ENCODE measurements around the gene EYS.

EYS gene

DNA sequence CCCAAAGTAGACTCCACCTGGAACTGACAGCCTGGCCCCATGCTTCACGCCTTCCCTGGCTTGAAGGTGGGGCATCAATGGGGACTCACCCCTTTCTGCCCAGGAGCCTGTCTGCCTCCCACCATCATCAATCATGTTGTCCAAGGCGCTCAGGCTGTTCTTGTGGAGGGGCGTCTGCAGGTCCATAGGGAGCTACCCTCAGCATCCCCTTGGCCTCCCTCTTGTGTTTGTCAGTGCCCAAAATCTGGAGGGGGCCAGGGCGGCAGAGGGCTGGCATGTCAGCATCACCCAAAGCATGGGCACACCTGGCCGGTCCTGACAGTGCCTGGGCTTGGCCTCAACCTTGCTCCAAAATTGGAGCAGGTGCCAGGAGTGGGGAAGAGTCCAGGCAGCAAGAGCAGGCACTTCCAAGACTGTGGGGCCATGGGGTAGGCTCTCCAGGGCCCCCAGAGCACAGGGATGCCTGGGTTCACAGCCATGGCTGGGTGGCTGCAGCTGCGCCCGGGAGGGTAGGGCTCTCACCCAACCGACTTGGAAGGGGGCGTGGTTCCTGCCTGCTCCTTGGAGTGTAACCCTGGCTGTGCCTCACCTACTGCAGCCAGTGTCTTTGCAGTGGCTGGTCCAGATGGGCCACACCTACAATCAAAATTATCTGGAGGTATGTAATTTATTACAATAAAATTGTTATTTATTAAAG is 903.4 kb downstream of the EYS start:
- no peaks in the 10 kb centered on the region for H3K36me3 Mint-ChIP-seq (ENCODE audit: low read depth)
- H3K27me3 Mint-ChIP-seq (ENCODE audit: low read depth, poor library complexity) = no peaks in the 10 kb centered on the region
- TF ChIP-seq, protein P1, sequence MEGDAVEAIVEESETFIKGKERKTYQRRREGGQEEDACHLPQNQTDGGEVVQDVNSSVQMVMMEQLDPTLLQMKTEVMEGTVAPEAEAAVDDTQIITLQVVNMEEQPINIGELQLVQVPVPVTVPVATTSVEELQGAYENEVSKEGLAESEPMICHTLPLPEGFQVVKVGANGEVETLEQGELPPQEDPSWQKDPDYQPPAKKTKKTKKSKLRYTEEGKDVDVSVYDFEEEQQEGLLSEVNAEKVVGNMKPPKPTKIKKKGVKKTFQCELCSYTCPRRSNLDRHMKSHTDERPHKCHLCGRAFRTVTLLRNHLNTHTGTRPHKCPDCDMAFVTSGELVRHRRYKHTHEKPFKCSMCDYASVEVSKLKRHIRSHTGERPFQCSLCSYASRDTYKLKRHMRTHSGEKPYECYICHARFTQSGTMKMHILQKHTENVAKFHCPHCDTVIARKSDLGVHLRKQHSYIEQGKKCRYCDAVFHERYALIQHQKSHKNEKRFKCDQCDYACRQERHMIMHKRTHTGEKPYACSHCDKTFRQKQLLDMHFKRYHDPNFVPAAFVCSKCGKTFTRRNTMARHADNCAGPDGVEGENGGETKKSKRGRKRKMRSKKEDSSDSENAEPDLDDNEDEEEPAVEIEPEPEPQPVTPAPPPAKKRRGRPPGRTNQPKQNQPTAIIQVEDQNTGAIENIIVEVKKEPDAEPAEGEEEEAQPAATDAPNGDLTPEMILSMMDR (IDR thresholded peaks at IDR 0.05) = no peak
- H3K4me3 Mint-ChIP-seq = no peak overlapping the region
- H3K27ac Mint-ChIP-seq = no peak overlapping the region
- DNase-seq = no peak
- no peaks in the 10 kb centered on the region for H3K9me3 Mint-ChIP-seq
- H3K4me1 Mint-ChIP-seq = no peaks in the 10 kb centered on the region

DNA sequence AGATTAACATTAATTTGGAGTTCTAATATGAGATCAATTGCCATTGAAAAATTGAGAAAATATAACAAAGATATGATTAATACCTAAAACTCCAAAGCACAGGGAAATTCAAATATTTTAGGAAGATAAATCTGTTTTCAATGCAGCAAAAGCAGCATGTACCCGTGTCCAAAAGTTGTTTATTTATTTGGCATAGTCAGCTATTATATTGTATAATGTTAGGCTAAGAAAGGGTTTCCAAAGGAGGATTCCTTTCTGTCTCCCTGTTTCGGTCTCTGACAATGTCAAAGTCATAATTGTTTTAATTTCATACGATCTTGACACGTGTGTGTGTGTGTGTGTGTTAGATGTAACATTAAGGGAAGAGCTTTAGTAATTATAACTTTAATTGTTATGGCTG is 914.5 kb downstream of the EYS start:
- TF ChIP-seq, protein P1 (IDR thresholded peaks at IDR 0.05) = no peak
- H3K27ac Mint-ChIP-seq = no peak overlapping the region

DNA sequence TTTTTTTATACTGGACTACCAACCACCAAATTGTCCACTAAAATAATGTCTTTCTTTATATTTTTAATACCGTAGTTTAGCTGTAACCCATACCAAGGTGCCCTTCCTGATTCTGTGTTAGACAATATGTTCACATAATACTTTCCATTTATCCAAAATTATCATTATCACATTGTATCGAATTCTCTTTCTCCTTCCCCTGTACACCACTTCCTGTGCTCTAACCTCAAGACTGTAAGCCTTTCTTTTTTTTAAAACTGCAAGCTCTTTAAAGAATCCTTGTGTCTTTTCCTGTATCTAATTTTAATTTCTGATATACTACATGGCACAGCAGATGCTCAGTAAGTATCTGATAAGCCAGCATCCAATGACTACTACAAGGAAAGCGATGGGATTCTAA is 917.5 kb downstream of the EYS start:
- Mint-ChIP-seq H3K4me3 (no peak overlapping the region), H3K27me3 (ENCODE audit: low read depth, poor library complexity) (no peaks in the 10 kb centered on the region), H3K9me3 (no peaks in the 10 kb centered on the region), H3K27ac (no peak overlapping the region), H3K36me3 (ENCODE audit: low read depth) (no peaks in the 10 kb centered on the region), H3K4me1 (no peaks in the 10 kb centered on the region)
- TF ChIP-seq, protein P1 (IDR thresholded peaks at IDR 0.05) = no peak
- no peak for DNase-seq

More for the DNA sequence above, 914.5 kb downstream of the EYS start:
- no peaks in the 10 kb centered on the region for H3K36me3 Mint-ChIP-seq (ENCODE audit: low read depth)
- peaks cover 2% of the 10 kb centered on the region for H3K27me3 Mint-ChIP-seq (ENCODE audit: low read depth, poor library complexity)
- H3K4me1 Mint-ChIP-seq = no peaks in the 10 kb centered on the region
- DNase-seq = no peak
- no peaks in the 10 kb centered on the region for H3K9me3 Mint-ChIP-seq
- H3K4me3 Mint-ChIP-seq = no peak overlapping the region

DNA sequence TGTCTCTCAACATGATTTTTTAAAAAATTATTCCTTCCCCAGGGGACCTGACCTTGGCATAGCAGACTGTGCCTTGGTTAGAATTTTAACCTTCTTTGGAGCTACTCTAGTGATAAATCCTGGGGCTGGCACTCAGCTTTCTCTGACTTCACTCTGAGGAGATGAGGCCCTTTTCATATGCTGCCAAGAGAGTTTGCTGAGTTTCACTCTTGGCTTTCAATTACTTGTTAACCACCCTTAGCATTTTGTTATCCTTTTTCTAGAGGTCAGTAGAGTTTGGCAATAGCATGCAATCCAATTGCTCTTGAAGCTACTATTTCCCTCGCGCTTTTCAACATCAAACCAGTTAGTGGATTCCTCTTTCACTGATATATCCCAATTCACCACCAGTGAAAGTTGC is 920.3 kb downstream of the EYS start:
- Mint-ChIP-seq H3K9me3 (no peaks in the 10 kb centered on the region), H3K27me3 (ENCODE audit: low read depth, poor library complexity) (no peaks in the 10 kb centered on the region), H3K27ac (no peak overlapping the region), H3K4me3 (no peak overlapping the region), H3K4me1 (no peaks in the 10 kb centered on the region), H3K36me3 (ENCODE audit: low read depth) (no peaks in the 10 kb centered on the region)
- DNase-seq = no peak
- TF ChIP-seq, protein P1 (IDR thresholded peaks at IDR 0.05) = no peak

DNA sequence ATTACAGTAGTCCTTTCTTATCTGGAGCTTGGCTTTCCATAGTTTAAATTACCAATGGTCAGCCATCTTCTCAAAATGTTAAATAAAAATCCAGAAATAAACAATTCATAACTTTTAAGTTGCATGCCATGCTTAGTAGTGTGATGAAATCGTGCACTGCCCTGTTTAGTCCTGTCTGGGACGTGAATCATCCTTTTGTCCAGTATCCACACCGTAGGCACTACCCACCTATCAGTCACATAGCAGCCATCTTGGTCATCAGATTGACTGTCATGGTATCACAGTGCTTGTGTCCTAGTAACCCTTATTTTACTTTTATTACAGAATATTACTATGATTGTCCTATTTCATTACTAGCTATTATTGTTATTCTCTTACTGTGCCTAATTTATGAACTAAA is 924.1 kb downstream of the EYS start:
- TF ChIP-seq, protein P1 (IDR thresholded peaks at IDR 0.05) = no peak
- DNase-seq = no peak
- Mint-ChIP-seq H3K9me3 (no peaks in the 10 kb centered on the region), H3K27me3 (ENCODE audit: low read depth, poor library complexity) (no peaks in the 10 kb centered on the region), H3K36me3 (ENCODE audit: low read depth) (no peaks in the 10 kb centered on the region), H3K27ac (no peak overlapping the region), H3K4me1 (no peaks in the 10 kb centered on the region), H3K4me3 (no peak overlapping the region)
